SK-N-SH (cell line): ENCODE data around the gene CHAF1A. TPM values are rescaled to one million over a fixed set of nuclear protein-coding genes. Genes with fewer than 3 reads are reported as not detected.

ENCODE experiments used
- CTCF ChIA-PET: fragments of 300-600, 350-600 bp; formaldehyde crosslinking; extraction: SDS; loops from one replicate; lab custom pipeline; 2021; lab: Yijun Ruan, JAX
- POLR2A ChIA-PET: fragments of 350-600 bp; sonication (Branson Sonifier 250); formaldehyde crosslinking; extraction: SDS; loops from one replicate; lab custom pipeline; 2020; ENCODE audit warnings: antibody characterized with exemption, inconsistent platforms; lab: Yijun Ruan, JAX
- DNase-seq: peaks from one replicate; pipeline ENCODE4 v3.0.0; 2012
- H2AFZ ChIP-seq: fragments of 200-600 bp; sonication (generic); 2 replicates; pipeline ENCODE4 v1.8.1; 2016; ENCODE audit warnings: antibody characterized with exemption, mild to moderate bottlenecking, low read depth
- H3F3A ChIP-seq: fragments of 200-600 bp; sonication (generic); replicated peaks from 2 replicates; pipeline ENCODE3; 2016; ENCODE audit warnings: antibody characterized with exemption, mild to moderate bottlenecking; ENCODE audit not compliant: insufficient read depth
- H3K27ac ChIP-seq, 2 experiments: fragments of 200-500 bp in 1 of 2; fragments of 200-600 bp in 1 of 2; sonication (Bioruptor generic) in 1 of 2; sonication (generic), shearing (Covaris generic) in 1 of 2; 2 replicates each; pipeline versions ENCODE4 v1.5.1 to v1.6.1; 2014 to 2016; ENCODE audit warnings: low read depth in 2 of 2, inconsistent platforms in 1 of 2, low read length in 1 of 2, mild to moderate bottlenecking in 1 of 2, mixed read lengths in 1 of 2
- H3K27me3 ChIP-seq: fragments of 200-600 bp; sonication (generic), shearing (Covaris generic); 2 replicates; pipeline ENCODE4 v1.6.1; 2016; ENCODE audit warnings: mixed run types; ENCODE audit not compliant: insufficient read depth
- H3K36me3 ChIP-seq, 2 experiments: fragments of 200-500 bp in 1 of 2; fragments of 200-600 bp in 1 of 2; sonication (Bioruptor generic) in 1 of 2; sonication (generic) in 1 of 2; replicated peaks in 1 of 2; 2 replicates each; pipeline versions ENCODE3 to v1.5.1; 2014 to 2016; ENCODE audit warnings: low read length in 1 of 2, mild to moderate bottlenecking in 1 of 2; ENCODE audit not compliant: insufficient read depth in 2 of 2, control insufficient read depth in 1 of 2
- H3K4me1 ChIP-seq, 2 experiments: fragments of 200-500 bp in 1 of 2; fragments of 200-600 bp in 1 of 2; sonication (Bioruptor generic) in 1 of 2; sonication (generic), shearing (Covaris generic) in 1 of 2; 2 replicates each; pipeline versions ENCODE4 v1.5.1 to v1.6.1; 2014 to 2016; ENCODE audit warnings: low read depth in 1 of 2, low read length in 1 of 2, mixed run types in 1 of 2; ENCODE audit not compliant: insufficient read depth in 2 of 2, control insufficient read depth in 1 of 2
- H3K4me2 ChIP-seq: fragments of 200-600 bp; sonication (generic), shearing (Covaris generic); 2 replicates; pipeline ENCODE4 v1.6.1; 2017; ENCODE audit warnings: mixed run types
- H3K4me3 ChIP-seq, 2 experiments: fragments of 200-500 bp in 1 of 2; fragments of 200-600 bp in 1 of 2; sonication (Bioruptor generic) in 1 of 2; sonication (generic), shearing (Covaris generic) in 1 of 2; 2 replicates each; pipeline versions ENCODE4 v1.5.1 to v1.8.1; 2014 to 2016; ENCODE audit warnings: low read depth in 2 of 2, inconsistent platforms in 1 of 2, low read length in 1 of 2, mild to moderate bottlenecking in 1 of 2, mixed read lengths in 1 of 2, moderate library complexity in 1 of 2
- H3K79me2 ChIP-seq: fragments of 200-600 bp; sonication (generic); 2 replicates; pipeline ENCODE4 v1.8.1; 2017; ENCODE audit warnings: mild to moderate bottlenecking; ENCODE audit not compliant: insufficient read depth
- H3K9ac ChIP-seq: fragments of 200-600 bp; sonication (generic); 2 replicates; pipeline ENCODE4 v1.6.1; 2017; ENCODE audit warnings: mixed run types
- H3K9me2 ChIP-seq: fragments of 200-600 bp; sonication (generic); 2 replicates; pipeline ENCODE4 v1.6.1; 2017; ENCODE audit warnings: mixed run types
- H3K9me3 ChIP-seq: fragments of 200-600 bp; sonication (generic); 2 replicates; pipeline ENCODE4 v1.6.1; 2017; ENCODE audit warnings: mixed run types, mild to moderate bottlenecking, moderate library complexity
- H4K20me1 ChIP-seq: fragments of 200-600 bp; sonication (generic); 2 replicates; pipeline ENCODE4 v1.6.1; 2017; ENCODE audit warnings: mild to moderate bottlenecking, mixed run types; ENCODE audit not compliant: insufficient read depth
- CHD2 ChIP-seq: fragments of 150-350 bp; IDR thresholded peaks from 2 replicates; pipeline ENCODE4 v1.6.1; 2018; ENCODE audit warnings: low read length; ENCODE audit not compliant: partially characterized antibody
- ELF1 ChIP-seq: IDR thresholded peaks from 2 replicates; pipeline ENCODE4 v1.4.0; 2012
- EZH2phosphoT487 ChIP-seq: fragments of 200-600 bp; sonication (generic); IDR thresholded peaks from 2 replicates; pipeline ENCODE4 v1.6.1; 2017; ENCODE audit warnings: low read depth, mixed run types, mild to moderate bottlenecking, antibody characterized with exemption, moderate library complexity, borderline replicate concordance
- FOSL2 ChIP-seq: IDR thresholded peaks from 2 replicates; pipeline ENCODE4 v1.4.0; 2012; ENCODE audit warnings: low read depth, mild to moderate bottlenecking, moderate library complexity, borderline replicate concordance
- FOXM1 ChIP-seq: IDR thresholded peaks from 2 replicates; pipeline ENCODE4 v1.4.0; 2012; ENCODE audit warnings: low read depth, mild to moderate bottlenecking
- GATA2 ChIP-seq: sonication (generic); formaldehyde crosslinking; IDR thresholded peaks from 2 replicates; pipeline ENCODE4 v1.5.0; 2020; ENCODE audit warnings: mild to moderate bottlenecking, missing genetic modification reagents
- NFIC ChIP-seq: IDR thresholded peaks from 2 replicates; pipeline ENCODE4 v1.4.0; 2012; ENCODE audit warnings: borderline replicate concordance
- NRF1 ChIP-seq: IDR thresholded peaks from 2 replicates; pipeline ENCODE4 v1.6.1; 2012; ENCODE audit warnings: low read depth, mild to moderate bottlenecking, low read length
- RCOR1 ChIP-seq: fragments of 150-350 bp; IDR thresholded peaks from 2 replicates; pipeline ENCODE4 v1.6.1; 2017; ENCODE audit warnings: antibody characterized with exemption, low read length
- WGBS: methylation state at CpG from one replicate; pipeline ENCODE4 v1.1.6; 2017; ENCODE audit warnings: low lambda C conversion rate; 5-methylcytosine and 5-hydroxymethylcytosine counted together
- polyA plus RNA-seq, 3 experiments: library from polyadenylated mRNA; depleted of rRNA; stranded (reverse); fragments of >200 nt; gene quantifications; 2 replicates each; pipeline ENCODE4 v1.2.3, GENCODE V29; 2012
- TF ChIP-seq, protein P1 (sequence below): fragments of 200-600 bp; sonication (generic); IDR thresholded peaks from 2 replicates; pipeline ENCODE4 v1.6.1; 2017; ENCODE audit warnings: antibody characterized with exemption, mild to moderate bottlenecking, moderate library complexity
- TF ChIP-seq, protein P2 (sequence below): fragments of 150-350 bp; IDR thresholded peaks from 2 replicates; pipeline ENCODE4 v1.6.1; 2017; ENCODE audit warnings: antibody characterized with exemption, low read length, low read depth, borderline replicate concordance
- TF ChIP-seq, protein P3 (sequence below): IDR thresholded peaks from 2 replicates; pipeline ENCODE4 v1.4.0; 2012; ENCODE audit warnings: low read depth

CHAF1A gene
- polyA plus RNA-seq, 1 of the 3 experiments (the other 2 are of a cell fraction) = 18.0 TPM

DNA sequence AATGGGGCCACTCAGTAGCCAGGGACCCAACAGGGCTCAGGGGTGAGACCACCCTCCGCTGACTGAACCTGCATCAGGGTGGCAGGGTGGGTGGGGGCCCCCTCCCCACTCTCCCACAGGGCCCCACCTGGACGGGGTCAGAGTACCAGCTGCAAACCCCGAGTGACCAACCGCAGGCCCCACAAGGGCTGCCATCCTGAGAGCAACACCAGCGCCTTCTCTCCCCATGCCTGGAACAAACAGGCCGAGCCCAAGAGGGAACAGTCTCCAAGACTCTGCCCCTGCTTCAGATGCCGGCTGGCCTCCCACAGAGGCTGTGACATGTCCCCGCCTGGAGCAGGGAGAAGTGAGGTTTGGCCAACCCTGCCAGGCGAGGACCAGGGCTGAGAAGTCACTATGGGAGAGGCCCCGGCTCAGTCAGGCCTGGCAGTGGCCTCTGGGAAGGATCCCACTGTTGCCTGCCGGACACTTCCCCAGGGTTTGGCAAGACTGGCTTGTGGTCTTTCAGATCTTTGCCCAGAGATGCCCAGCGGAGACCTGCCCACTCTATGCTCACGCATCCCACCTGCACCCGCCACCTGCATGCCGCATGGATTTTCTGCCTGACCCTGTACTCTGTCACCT, 31.9 kb upstream of the CHAF1A start:
- 100% methylated on average over 3 of the region's 15 CpGs for WGBS
- peaks cover 22 to 57% of the 10 kb centered on the region in 2 experiments for H3K4me1 ChIP-seq
- H3K9me2 ChIP-seq = no peaks in the 10 kb centered on the region
- peaks cover 83% of the 10 kb centered on the region for H3K79me2 ChIP-seq
- POLR2A ChIA-PET = no interaction called here
- DNase-seq = no peak
- no peaks in the 10 kb centered on the region for H3K9me3 ChIP-seq
- peaks cover 6% of the 10 kb centered on the region for H3F3A ChIP-seq
- no peak overlapping the region for H2AFZ ChIP-seq
- H3K27ac ChIP-seq = no peak overlapping the region
- peaks cover 11% of the 10 kb centered on the region; the same call in 1 of the 2 replicates for H4K20me1 ChIP-seq
- CTCF ChIA-PET = interaction anchor here (0.6 to 1.8 kb wide), 9 partner anchors 8 to 186 kb away, joined by 3 to 10 read pairs (median 3); partner anchors contain the start of gene SH3GL1
- TF ChIP-seq, protein P1, sequence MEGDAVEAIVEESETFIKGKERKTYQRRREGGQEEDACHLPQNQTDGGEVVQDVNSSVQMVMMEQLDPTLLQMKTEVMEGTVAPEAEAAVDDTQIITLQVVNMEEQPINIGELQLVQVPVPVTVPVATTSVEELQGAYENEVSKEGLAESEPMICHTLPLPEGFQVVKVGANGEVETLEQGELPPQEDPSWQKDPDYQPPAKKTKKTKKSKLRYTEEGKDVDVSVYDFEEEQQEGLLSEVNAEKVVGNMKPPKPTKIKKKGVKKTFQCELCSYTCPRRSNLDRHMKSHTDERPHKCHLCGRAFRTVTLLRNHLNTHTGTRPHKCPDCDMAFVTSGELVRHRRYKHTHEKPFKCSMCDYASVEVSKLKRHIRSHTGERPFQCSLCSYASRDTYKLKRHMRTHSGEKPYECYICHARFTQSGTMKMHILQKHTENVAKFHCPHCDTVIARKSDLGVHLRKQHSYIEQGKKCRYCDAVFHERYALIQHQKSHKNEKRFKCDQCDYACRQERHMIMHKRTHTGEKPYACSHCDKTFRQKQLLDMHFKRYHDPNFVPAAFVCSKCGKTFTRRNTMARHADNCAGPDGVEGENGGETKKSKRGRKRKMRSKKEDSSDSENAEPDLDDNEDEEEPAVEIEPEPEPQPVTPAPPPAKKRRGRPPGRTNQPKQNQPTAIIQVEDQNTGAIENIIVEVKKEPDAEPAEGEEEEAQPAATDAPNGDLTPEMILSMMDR = no peak
- TF ChIP-seq FOSL2 (no peak), CHD2 (no peak), NRF1 (no peak), GATA2 (CRISPR knock-in tag) (no peak), RCOR1 (no peak), FOXM1 (no peak), EZH2phosphoT487 (no peak), ELF1 (no peak), NFIC (no peak)
- TF ChIP-seq, protein P2, sequence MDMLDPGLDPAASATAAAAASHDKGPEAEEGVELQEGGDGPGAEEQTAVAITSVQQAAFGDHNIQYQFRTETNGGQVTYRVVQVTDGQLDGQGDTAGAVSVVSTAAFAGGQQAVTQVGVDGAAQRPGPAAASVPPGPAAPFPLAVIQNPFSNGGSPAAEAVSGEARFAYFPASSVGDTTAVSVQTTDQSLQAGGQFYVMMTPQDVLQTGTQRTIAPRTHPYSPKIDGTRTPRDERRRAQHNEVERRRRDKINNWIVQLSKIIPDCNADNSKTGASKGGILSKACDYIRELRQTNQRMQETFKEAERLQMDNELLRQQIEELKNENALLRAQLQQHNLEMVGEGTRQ = no peak
- TF ChIP-seq, protein P3, sequence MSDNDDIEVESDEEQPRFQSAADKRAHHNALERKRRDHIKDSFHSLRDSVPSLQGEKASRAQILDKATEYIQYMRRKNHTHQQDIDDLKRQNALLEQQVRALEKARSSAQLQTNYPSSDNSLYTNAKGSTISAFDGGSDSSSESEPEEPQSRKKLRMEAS = no peak
- TF ChIP-seq, all 33 proteins: peak for 0
- Histone ChIP-seq H3K4me2 (no peak overlapping the region), H3K9ac (no peak overlapping the region), H3K4me3 (no peak overlapping the region), H3K36me3 (peaks cover 0 to 9% of the 10 kb centered on the region in 2 experiments), H3K27me3 (no peaks in the 10 kb centered on the region)
